ENCODE data around the gene WDR27. TPM values are rescaled to one million over a fixed set of nuclear protein-coding genes. Genes with fewer than 3 reads are reported as not detected.
"Not testable (repeated sequence)": the region's sequence is repeated elsewhere in the genome, so short reads cannot be mapped to it uniquely, and the experiment has no call there.

The WDR27 gene
- polyA plus RNA-seq, 2 of the 4 experiments (the other 2 are of a cell fraction) = 18.9 to 36.1 TPM

DNA sequence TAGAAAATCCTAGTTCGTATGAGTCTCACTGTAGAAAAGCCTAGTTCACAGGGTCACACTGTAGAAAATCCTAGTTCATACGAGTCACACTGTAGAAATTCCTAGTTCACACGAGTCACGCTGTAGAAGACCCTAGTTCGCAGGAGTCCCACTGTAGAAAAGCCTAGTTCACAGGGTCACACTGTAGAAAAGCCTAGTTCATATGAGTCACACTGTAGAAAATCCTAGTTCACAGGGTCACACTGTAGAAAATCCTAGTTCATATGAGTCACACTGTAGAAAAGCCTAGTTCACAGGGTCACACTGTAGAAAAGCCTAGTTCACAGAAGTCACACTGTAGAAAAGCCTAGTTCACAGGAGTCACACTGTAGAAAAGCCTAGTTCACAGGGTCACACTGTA lies 56.4 kb downstream of the WDR27 start:
- FAIRE-seq; ATAC-seq; H3K4me1 ChIP-seq; H3K4me3 ChIP-seq; H3K27ac ChIP-seq; H3K4me2 ChIP-seq; POLR2A ChIA-PET; H3K9me3 ChIP-seq; DNase-seq (ENCODE audit: low read depth in 1 of 2, low spot score in 1 of 2); CTCF ChIA-PET: not testable (repeated sequence)
- 85% methylated on average over 5 of the region's 5 CpGs for WGBS (ENCODE audit: missing lambda C conversion rate)

GRCh38 chr6:169643521-169643920 lies 58.3 kb downstream of the WDR27 start:
- Histone ChIP-seq H3K4me1 (no peaks in the 10 kb centered on the region), H3K4me3 (no peak overlapping the region), H3K4me2 (no peak overlapping the region), H3K9me3 (no peaks in the 10 kb centered on the region), H3K27ac (no peak overlapping the region)
- DNase-seq (ENCODE audit: low read depth in 1 of 2, low spot score in 1 of 2) (no peak), ATAC-seq (no peak), FAIRE-seq (no peak)
- POLR2A ChIA-PET = no interaction called here
- TF ChIP-seq SREBF2 (IDR thresholded peaks at IDR 0.05) (no peak), ELK1 (IDR thresholded peaks at IDR 0.05; ENCODE audit: low read depth, low read length) (no peak), CBX2 (IDR thresholded peaks at IDR 0.05; ENCODE audit: borderline replicate concordance, low read depth) (no peak), HEYL (CRISPR knock-in tag; IDR thresholded peaks at IDR 0.05) (no peak), RNF2 (IDR thresholded peaks at IDR 0.05; ENCODE audit: borderline replicate concordance, low read depth) (no peak), CBX8 (IDR thresholded peaks at IDR 0.05) (no peak), RARB (CRISPR knock-in tag; IDR thresholded peaks at IDR 0.05) (no peak), GATA3 (IDR thresholded peaks at IDR 0.05; ENCODE audit: borderline replicate concordance) (no peak), MAX (IDR thresholded peaks at IDR 0.05) (no peak), ESRRA (IDR thresholded peaks at IDR 0.05; ENCODE audit: borderline replicate concordance, low read length) (no peak), FOXS1 (CRISPR knock-in tag; IDR thresholded peaks at IDR 0.05) (no peak), ZNF302 (CRISPR knock-in tag; IDR thresholded peaks at IDR 0.05) (no peak), POLR2AphosphoS2 (conservative IDR thresholded peaks at IDR 0.05; ENCODE audit: low read length) (no peak), POLR2A (IDR thresholded peaks at IDR 0.05; ENCODE audit: low read length) (no peak), SMC3 (IDR thresholded peaks at IDR 0.05) (no peak), RCOR1 (IDR thresholded peaks at IDR 0.05; ENCODE audit: low read depth, low read length) (no peak), E2F6 (IDR thresholded peaks at IDR 0.05; ENCODE audit: borderline replicate concordance, low read depth) (no peak)
- TF ChIP-seq, protein P1, sequence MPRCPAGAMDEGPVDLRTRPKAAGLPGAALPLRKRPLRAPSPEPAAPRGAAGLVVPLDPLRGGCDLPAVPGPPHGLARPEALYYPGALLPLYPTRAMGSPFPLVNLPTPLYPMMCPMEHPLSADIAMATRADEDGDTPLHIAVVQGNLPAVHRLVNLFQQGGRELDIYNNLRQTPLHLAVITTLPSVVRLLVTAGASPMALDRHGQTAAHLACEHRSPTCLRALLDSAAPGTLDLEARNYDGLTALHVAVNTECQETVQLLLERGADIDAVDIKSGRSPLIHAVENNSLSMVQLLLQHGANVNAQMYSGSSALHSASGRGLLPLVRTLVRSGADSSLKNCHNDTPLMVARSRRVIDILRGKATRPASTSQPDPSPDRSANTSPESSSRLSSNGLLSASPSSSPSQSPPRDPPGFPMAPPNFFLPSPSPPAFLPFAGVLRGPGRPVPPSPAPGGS (IDR thresholded peaks at IDR 0.05) = no peak
- TF ChIP-seq, protein P2, sequence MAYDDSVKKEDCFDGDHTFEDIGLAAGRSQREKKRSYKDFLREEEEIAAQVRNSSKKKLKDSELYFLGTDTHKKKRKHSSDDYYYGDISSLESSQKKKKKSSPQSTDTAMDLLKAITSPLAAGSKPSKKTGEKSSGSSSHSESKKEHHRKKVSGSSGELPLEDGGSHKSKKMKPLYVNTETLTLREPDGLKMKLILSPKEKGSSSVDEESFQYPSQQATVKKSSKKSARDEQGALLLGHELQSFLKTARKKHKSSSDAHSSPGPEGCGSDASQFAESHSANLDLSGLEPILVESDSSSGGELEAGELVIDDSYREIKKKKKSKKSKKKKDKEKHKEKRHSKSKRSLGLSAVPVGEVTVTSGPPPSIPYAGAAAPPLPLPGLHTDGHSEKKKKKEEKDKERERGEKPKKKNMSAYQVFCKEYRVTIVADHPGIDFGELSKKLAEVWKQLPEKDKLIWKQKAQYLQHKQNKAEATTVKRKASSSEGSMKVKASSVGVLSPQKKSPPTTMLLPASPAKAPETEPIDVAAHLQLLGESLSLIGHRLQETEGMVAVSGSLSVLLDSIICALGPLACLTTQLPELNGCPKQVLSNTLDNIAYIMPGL (CRISPR knock-in tag; IDR thresholded peaks at IDR 0.05; ENCODE audit: borderline replicate concordance) = no peak
- TF ChIP-seq, protein P3, sequence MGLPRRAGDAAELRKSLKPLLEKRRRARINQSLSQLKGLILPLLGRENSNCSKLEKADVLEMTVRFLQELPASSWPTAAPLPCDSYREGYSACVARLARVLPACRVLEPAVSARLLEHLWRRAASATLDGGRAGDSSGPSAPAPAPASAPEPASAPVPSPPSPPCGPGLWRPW (IDR thresholded peaks at IDR 0.05) = no peak
- WGBS (ENCODE audit: missing lambda C conversion rate) = 73% methylated on average over 1 of the region's 1 CpG
- CTCF ChIA-PET = no interaction called here

DNA sequence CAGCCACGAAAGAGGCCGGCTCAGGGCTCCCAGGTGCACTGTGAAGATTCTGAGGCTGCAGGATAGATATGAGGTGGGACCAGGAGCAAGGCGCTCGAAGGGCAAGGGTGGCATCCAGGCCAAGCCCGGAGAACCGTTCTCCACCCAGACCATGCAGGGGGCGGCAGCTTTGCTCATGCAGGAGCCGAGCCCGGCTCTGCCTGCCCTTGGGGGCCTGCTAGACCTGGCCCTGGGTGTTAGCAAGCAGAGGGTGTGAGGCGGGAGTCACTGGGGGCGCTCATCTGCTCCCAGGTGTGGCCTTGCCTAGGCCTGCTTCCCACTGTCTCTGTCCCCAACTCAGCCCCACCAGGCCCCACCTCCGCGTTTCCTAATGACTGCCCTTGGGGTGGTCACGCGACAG lies 59.4 kb downstream of the WDR27 start:
- Histone ChIP-seq H3K27ac (no peak overlapping the region), H3K4me3 (no peak overlapping the region), H3K9me3 (no peaks in the 10 kb centered on the region), H3K4me2 (no peak overlapping the region), H3K4me1 (no peaks in the 10 kb centered on the region)
- POLR2A ChIA-PET = no interaction called here
- ATAC-seq (no peak), FAIRE-seq (no peak), DNase-seq (ENCODE audit: low read depth in 1 of 2, low spot score in 1 of 2) (no peak)
- CTCF ChIA-PET = no interaction called here
- 99% methylated on average over 13 of the region's 15 CpGs for WGBS (ENCODE audit: missing lambda C conversion rate)
- TF ChIP-seq, protein P4, sequence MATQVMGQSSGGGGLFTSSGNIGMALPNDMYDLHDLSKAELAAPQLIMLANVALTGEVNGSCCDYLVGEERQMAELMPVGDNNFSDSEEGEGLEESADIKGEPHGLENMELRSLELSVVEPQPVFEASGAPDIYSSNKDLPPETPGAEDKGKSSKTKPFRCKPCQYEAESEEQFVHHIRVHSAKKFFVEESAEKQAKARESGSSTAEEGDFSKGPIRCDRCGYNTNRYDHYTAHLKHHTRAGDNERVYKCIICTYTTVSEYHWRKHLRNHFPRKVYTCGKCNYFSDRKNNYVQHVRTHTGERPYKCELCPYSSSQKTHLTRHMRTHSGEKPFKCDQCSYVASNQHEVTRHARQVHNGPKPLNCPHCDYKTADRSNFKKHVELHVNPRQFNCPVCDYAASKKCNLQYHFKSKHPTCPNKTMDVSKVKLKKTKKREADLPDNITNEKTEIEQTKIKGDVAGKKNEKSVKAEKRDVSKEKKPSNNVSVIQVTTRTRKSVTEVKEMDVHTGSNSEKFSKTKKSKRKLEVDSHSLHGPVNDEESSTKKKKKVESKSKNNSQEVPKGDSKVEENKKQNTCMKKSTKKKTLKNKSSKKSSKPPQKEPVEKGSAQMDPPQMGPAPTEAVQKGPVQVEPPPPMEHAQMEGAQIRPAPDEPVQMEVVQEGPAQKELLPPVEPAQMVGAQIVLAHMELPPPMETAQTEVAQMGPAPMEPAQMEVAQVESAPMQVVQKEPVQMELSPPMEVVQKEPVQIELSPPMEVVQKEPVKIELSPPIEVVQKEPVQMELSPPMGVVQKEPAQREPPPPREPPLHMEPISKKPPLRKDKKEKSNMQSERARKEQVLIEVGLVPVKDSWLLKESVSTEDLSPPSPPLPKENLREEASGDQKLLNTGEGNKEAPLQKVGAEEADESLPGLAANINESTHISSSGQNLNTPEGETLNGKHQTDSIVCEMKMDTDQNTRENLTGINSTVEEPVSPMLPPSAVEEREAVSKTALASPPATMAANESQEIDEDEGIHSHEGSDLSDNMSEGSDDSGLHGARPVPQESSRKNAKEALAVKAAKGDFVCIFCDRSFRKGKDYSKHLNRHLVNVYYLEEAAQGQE (IDR thresholded peaks at IDR 0.05) = no peak
- no peak for TF ChIP-seq PHF8 (IDR thresholded peaks at IDR 0.05; ENCODE audit: borderline replicate concordance, low read depth)
- no peak for TF ChIP-seq SMC3 (IDR thresholded peaks at IDR 0.05)
- no peak for TF ChIP-seq FOSB (CRISPR knock-in tag; IDR thresholded peaks at IDR 0.05)
- TF ChIP-seq, protein P5, sequence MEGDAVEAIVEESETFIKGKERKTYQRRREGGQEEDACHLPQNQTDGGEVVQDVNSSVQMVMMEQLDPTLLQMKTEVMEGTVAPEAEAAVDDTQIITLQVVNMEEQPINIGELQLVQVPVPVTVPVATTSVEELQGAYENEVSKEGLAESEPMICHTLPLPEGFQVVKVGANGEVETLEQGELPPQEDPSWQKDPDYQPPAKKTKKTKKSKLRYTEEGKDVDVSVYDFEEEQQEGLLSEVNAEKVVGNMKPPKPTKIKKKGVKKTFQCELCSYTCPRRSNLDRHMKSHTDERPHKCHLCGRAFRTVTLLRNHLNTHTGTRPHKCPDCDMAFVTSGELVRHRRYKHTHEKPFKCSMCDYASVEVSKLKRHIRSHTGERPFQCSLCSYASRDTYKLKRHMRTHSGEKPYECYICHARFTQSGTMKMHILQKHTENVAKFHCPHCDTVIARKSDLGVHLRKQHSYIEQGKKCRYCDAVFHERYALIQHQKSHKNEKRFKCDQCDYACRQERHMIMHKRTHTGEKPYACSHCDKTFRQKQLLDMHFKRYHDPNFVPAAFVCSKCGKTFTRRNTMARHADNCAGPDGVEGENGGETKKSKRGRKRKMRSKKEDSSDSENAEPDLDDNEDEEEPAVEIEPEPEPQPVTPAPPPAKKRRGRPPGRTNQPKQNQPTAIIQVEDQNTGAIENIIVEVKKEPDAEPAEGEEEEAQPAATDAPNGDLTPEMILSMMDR (IDR thresholded peaks at IDR 0.05) = no peak
- TF ChIP-seq KDM5A (IDR thresholded peaks at IDR 0.05) = no peak
